Measurements from ENCODE around the gene STPG3.

The STPG3 gene

GRCh38 chr9:137266585-137267453 is 15.7 kb downstream of the STPG3 start:
- no peak for DNase-seq

- DNase-seq = no peak
Measured at GRCh38 chr9:137267933-137268355, 16.9 kb downstream of the STPG3 start.

DNA sequence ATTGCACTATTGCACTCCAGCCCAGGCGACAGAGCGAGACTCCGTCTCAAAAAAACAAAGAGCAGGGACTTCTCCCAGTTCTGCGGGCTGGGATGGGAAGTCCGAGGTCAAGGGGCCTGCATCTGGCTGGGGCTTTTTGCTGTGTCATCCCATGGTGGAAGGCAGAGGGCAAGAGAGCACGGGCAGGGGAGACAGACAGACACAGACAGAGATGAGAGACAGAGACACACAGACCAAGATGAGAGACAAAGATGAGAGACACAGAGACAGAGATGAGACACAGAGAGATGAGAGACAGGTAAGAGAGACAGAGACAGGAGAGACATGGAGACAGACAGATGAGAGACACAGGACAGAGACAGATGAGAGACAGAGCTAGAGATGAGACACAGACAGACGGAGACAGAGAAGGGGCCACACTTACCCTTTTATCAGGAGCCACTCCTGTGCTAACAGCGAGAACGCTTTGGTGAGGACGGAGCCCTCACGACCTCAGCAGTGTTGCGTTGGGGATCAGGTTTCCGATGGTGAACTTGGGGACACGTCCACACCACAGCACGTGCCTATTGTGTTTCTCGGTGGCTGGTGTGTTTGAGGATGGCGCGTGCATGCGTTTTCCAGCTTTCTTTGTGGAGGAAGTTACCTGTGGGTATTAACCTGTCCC is 17.6 kb downstream of the STPG3 start:
- DNase-seq = no peak

- no peak for DNase-seq
Measured at GRCh38 chr9:137269231-137269772, 18.2 kb downstream of the STPG3 start.

GRCh38 chr9:137270929-137271695 is 20.0 kb downstream of the STPG3 start:
- no peak for DNase-seq

- no peak for DNase-seq
Measured at GRCh38 chr9:137271696-137272076, 20.6 kb downstream of the STPG3 start.

GRCh38 chr9:137272241-137273094 is 21.4 kb downstream of the STPG3 start:
- DNase-seq = no peak

DNA sequence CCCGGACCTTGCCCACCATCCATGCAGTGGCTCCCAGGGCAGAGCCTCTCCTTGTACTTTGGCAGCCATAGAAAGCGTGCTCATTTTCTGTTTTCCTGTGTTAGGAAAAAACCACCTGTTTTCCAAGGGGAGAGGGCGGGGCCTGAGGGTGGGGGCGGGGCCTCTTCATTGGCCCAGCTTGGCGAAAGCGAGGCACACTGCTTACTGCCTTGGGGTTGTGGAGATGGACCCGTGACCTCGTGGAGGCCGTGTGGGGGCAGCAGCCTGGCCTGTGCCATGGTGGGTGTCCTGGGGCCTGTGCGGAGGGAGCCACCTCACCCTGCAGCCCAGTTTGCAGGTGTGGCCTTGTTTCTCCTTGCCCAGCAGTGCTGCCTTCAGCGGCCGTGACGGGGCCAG is 22.0 kb downstream of the STPG3 start:
- no peak for DNase-seq

- DNase-seq = no peak
Measured at GRCh38 chr9:137273611-137274320, 22.7 kb downstream of the STPG3 start.

- no peak for DNase-seq
Measured at GRCh38 chr9:137275203-137275587, 24.1 kb downstream of the STPG3 start.

- no peak for DNase-seq
Measured at GRCh38 chr9:137275588-137276472, 24.7 kb downstream of the STPG3 start.

DNA sequence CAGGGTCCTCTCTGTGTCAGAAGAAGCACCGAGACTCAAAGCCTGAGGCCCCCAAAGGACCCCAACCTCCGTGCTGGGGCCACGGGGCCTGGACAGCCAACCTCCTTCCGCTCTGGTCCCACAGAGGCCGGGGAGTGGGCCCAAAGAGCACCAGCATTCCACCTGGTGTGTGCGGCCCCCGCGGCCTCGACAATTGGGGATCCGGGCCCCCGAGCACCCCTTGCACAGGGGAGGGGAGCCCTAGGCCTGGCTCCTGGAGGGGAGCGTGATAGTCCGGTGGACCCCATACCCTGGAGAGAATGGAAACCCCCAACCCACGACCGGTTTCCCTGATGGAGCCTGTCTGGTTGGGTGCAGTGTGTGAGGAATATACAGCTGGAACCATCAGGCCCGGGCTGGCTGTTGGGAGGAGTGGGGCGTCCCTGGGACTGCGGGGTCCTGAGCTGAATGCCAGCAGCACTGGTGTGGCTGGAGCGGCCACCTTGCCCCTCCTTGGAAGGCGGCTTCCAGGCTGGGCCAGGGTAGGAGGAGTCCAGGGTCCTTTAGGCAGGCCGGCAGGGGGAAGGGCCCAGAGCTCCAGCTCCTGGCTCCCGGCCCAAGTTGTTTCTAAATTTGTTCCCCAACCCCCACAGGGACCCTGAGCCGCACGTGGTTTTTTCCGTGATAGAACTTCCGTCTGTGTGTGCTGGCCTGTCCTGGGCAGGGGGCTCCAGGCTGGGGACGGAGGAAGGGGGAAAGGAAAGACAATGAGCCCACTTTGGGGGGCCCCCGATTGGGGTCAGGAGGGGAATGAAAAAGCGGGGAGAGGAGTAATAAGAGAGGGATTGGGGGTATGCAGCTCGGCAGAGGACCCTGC is 25.6 kb downstream of the STPG3 start:
- peak; percentile 65 for DNase-seq

DNA sequence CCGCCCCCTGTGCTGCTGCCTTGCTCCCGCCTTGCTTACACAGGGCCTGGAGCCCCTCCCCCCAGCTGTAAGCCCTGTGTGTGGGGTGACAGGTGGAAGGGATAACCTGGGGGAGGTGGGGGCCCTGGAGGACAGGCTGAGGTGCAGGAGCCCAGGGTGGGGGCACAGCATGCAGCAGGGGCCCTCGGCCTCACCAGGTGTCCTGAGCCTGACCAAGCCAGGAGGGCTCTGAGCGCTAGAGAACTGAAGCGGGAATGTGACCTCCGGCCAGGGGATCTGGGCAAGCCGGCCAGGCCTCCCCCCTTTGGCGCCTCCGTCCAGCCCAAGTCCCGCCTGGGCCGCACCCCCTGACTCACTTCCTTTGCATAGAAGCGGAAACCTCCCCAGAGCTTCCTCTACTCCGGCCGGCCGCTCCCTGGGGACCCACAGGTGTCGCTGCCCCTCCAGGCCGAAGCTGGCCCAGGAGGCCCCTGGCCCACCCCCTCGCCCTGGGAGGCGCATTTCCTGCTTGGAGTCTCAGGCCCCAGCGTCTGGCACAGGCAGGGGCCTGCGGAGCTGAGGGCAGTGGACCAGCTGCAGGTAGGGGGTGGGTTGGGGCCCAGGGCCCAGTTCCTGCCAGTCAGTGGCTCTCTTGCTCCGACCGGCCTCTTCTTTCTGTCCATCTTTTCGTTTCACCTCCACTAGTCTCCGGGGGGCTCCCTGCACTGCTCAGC is 26.4 kb downstream of the STPG3 start, which contains the start of gene TOR4A:
Gene TOR4A, plus strand, starts transcription at position 398 of the 713 bp plus-strand sequence. CDS start 964 bp downstream, outside the sequence.
- peak; percentile 75 for DNase-seq

DNA sequence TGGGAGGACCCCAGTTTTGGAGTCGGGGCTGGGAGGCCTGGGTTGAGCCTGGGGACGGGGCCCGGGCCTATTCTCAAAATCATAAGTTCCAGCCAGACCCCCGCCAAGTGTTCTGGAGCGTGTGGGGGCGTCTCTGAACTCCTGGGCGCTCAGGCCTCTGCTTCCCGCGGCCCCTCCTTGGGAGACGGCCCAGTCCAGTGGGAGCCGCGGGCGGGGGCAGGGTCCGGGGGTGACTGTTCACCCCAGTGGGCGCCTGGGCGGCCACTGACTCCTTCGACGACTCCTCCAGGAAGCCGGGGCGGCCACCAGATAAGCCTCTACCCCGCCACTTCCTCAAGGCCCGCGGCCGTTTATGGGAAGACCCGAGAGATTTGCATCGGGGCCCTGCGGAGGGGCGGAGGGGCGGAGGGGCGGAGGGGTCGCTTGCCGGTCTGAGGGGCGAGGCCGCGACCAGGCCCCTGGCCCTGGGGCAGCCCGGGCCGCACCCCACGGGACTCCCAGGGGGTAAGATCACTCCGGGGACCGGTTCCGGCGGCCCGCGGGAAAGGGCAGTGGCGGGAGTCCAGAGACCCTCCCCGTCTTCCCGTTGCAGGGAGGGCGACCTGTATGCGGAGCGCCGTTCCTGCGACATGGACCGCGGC is 27.1 kb downstream of the STPG3 start:
- DNase-seq = no peak

DNA sequence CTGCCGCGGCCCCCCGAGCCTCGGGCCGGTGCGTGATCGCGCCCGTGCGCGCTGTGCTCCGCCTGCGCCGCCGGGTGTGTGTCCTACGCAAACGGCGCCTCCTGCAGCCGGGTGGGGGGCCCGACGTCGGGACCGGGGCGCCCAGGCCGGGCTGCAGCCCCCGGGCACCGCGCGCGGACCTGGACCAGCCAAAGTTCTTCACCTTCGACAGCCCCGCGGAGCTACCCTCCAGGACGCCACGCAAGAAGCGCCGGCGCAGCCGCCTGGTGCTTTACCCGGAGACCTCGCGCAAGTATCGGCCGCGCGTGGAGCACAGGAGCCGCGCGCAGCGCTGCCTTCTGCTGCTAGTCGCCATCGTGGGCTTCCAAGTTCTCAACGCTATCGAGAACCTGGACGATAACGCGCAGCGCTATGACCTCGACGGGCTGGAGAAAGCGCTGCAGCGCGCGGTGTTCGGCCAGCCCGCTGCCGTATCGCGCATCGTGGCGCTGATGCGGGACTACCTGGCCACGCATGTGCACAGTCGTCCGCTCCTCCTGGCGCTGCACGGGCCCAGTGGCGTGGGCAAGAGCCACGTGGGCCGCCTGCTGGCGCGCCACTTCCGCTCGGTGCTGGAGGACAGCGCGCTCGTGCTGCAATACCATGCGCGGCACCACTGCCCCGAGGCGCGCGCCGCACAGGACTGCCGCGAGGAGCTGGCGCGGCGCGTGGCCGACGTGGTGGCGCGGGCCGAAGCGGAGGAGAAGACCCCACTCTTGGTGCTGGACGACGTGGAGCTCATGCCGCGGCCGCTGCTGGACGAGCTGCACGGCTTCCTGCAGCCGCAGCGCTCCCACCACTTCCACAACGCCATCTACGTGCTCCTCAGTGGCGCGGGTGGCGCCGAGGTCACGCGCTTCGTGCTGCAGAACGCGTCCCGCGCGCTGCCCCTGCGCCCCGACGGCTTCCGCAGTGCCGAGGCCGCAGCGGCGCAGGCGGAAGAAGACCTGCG is 27.9 kb downstream of the STPG3 start:
- peak; percentile 51 for DNase-seq

GRCh38 chr9:137279741-137280473 is 28.8 kb downstream of the STPG3 start:
- DNase-seq = peak; percentile 18
